IMR-90 (cell line): Measurements from ENCODE around the gene SLIT1. TPM values are rescaled to one million over a fixed set of nuclear protein-coding genes. Genes with fewer than 3 reads are reported as not detected.

Experiments
- ATAC-seq: fragments of 200-7000 bp; cut with Tn5 transposase; 2 replicates; pipeline ENCODE4 v1.9.1; 2020; ENCODE audit warnings: low read depth, mild to moderate bottlenecking, moderate library complexity
- BruUV-seq: library from RNA; stranded (reverse); fragments of 400-500 nt; replicated peaks from 2 replicates; lab custom pipeline; 2021; lab: Mats Ljungman, UMichigan
- CTCF ChIA-PET: fragments of 300-600 bp; formaldehyde crosslinking; extraction: SDS; loops from one replicate; lab custom pipeline; 2021; ENCODE audit warnings: antibody characterized with exemption; lab: Yijun Ruan, JAX
- POLR2A ChIA-PET: fragments of 300-600 bp; sonication (Branson Sonifier 250); formaldehyde crosslinking; loops from one replicate; lab custom pipeline; 2022; ENCODE audit warnings: antibody characterized with exemption; ENCODE audit not compliant: unreplicated experiment; lab: Charles Lee
- DNase-seq: peaks from one replicate; pipeline ENCODE4 v3.0.0; 2013
- H2AFZ ChIP-seq: replicated peaks from 2 replicates; pipeline ENCODE3; 2013; ENCODE audit warnings: low read length, mild to moderate bottlenecking; ENCODE audit not compliant: poor library complexity
- H2AK5ac ChIP-seq: 2 replicates; pipeline ENCODE4 v1.6.1; 2013; ENCODE audit warnings: low read depth, low read length, inconsistent platforms
- H2AK9ac ChIP-seq: replicated peaks from 2 replicates; pipeline ENCODE3; 2013; ENCODE audit warnings: mild to moderate bottlenecking, low read depth, low read length, moderate library complexity; ENCODE audit not compliant: poor library complexity
- H2BK120ac ChIP-seq: 2 replicates; pipeline ENCODE4 v1.6.1; 2013; ENCODE audit warnings: low read depth, low read length, inconsistent platforms
- H2BK15ac ChIP-seq: 3 replicates; pipeline ENCODE4 v1.6.1; 2013; ENCODE audit warnings: low read depth, low read length, inconsistent platforms
- H2BK20ac ChIP-seq: 2 replicates; pipeline ENCODE4 v1.6.1; 2013; ENCODE audit warnings: low read depth, mild to moderate bottlenecking, inconsistent platforms, low read length, moderate library complexity
- H2BK5ac ChIP-seq: 2 replicates; pipeline ENCODE4 v1.6.1; 2013; ENCODE audit warnings: mild to moderate bottlenecking, low read depth, low read length, inconsistent platforms; ENCODE audit not compliant: poor library complexity, severe bottlenecking
- H3K14ac ChIP-seq: replicated peaks from 2 replicates; pipeline ENCODE4 v1.6.1; 2013; ENCODE audit warnings: low read depth, low read length, inconsistent platforms
- H3K18ac ChIP-seq: 2 replicates; pipeline ENCODE4 v1.6.1; 2013; ENCODE audit warnings: low read depth, low read length, control low read depth
- H3K23ac ChIP-seq: 2 replicates; pipeline ENCODE4 v1.6.1; 2013; ENCODE audit warnings: low read depth, low read length, inconsistent platforms
- H3K27ac ChIP-seq: 2 replicates; pipeline ENCODE4 v1.5.1; 2013; ENCODE audit warnings: mild to moderate bottlenecking, control low read depth, low read length; ENCODE audit not compliant: insufficient read depth
- H3K27me3 ChIP-seq: 2 replicates; pipeline ENCODE4 v1.6.1; 2013; ENCODE audit warnings: low read length; ENCODE audit not compliant: control insufficient read depth, insufficient read depth
- H3K36me3 ChIP-seq: 2 replicates; pipeline ENCODE4 v1.6.1; 2013; ENCODE audit warnings: low read length, mixed read lengths; ENCODE audit not compliant: control insufficient read depth, insufficient read depth
- H3K4ac ChIP-seq: 2 replicates; pipeline ENCODE4 v1.6.1; 2013; ENCODE audit warnings: low read depth, low read length, inconsistent platforms
- H3K4me1 ChIP-seq: 2 replicates; pipeline ENCODE4 v1.6.1; 2013; ENCODE audit warnings: low read length, mixed read lengths; ENCODE audit not compliant: control insufficient read depth, insufficient read depth
- H3K4me2 ChIP-seq: 2 replicates; pipeline ENCODE4 v1.6.1; 2013; ENCODE audit warnings: low read depth, mild to moderate bottlenecking, control low read depth, low read length, moderate library complexity
- H3K4me3 ChIP-seq: 2 replicates; pipeline ENCODE4 v1.5.1; 2013; ENCODE audit warnings: low read depth, mild to moderate bottlenecking, control low read depth, low read length, moderate library complexity; ENCODE audit not compliant: insufficient read depth
- H3K56ac ChIP-seq: 2 replicates; pipeline ENCODE4 v1.6.1; 2013; ENCODE audit warnings: low read length, inconsistent platforms; ENCODE audit not compliant: insufficient read depth; ENCODE audit errors: extremely low read depth
- H3K79me1 ChIP-seq, 2 experiments: 2 replicates each; pipeline ENCODE4 v1.6.1; 2013; ENCODE audit warnings: low read length in 2 of 2, inconsistent platforms in 1 of 2, low read depth in 1 of 2
- H3K9ac ChIP-seq: 2 replicates; pipeline ENCODE4 v1.6.1; 2013; ENCODE audit warnings: low read depth, low read length, control low read depth
- H3K9me1 ChIP-seq: 2 replicates; pipeline ENCODE4 v1.6.1; 2013; ENCODE audit warnings: low read length, inconsistent platforms; ENCODE audit not compliant: insufficient read depth
- H3K9me3 ChIP-seq: 2 replicates; pipeline ENCODE4 v1.6.1; 2013; ENCODE audit warnings: low read length; ENCODE audit not compliant: control insufficient read depth, insufficient read depth
- H4K20me1 ChIP-seq: 2 replicates; pipeline ENCODE4 v1.6.1; 2013; ENCODE audit warnings: low read length, inconsistent platforms; ENCODE audit not compliant: insufficient read depth
- H4K5ac ChIP-seq: 2 replicates; pipeline ENCODE4 v1.6.1; 2013; ENCODE audit warnings: mild to moderate bottlenecking, low read depth, low read length, control low read depth
- H4K8ac ChIP-seq, 2 experiments: 2 replicates each; pipeline ENCODE4 v1.6.1; 2013; ENCODE audit warnings: low read depth in 2 of 2, low read length in 2 of 2, control low read depth in 1 of 2, inconsistent platforms in 1 of 2
- H4K91ac ChIP-seq: 2 replicates; pipeline ENCODE4 v1.6.1; 2013; ENCODE audit warnings: low read depth, low read length, inconsistent platforms; ENCODE audit not compliant: insufficient read depth
- CEBPB ChIP-seq: IDR thresholded peaks from 2 replicates; pipeline ENCODE4 v1.6.1; 2012; ENCODE audit warnings: low read depth, low read length, improper control_type of control experiment
- MAZ ChIP-seq: IDR thresholded peaks from 2 replicates; pipeline ENCODE4 v1.6.1; 2012; ENCODE audit warnings: low read depth, mild to moderate bottlenecking, low read length, improper control_type of control experiment, moderate library complexity, borderline replicate concordance
- MXI1 ChIP-seq: IDR thresholded peaks from 2 replicates; pipeline ENCODE4 v1.6.1; 2012; ENCODE audit warnings: low read depth, mild to moderate bottlenecking, low read length, moderate library complexity, borderline replicate concordance
- RAD21 ChIP-seq: IDR thresholded peaks from 2 replicates; pipeline ENCODE4 v1.6.1; 2012; ENCODE audit warnings: low read length, improper control_type of control experiment
- RCOR1 ChIP-seq: IDR thresholded peaks from 2 replicates; pipeline ENCODE4 v1.6.1; 2012; ENCODE audit warnings: mild to moderate bottlenecking, low read length, improper control_type of control experiment; ENCODE audit not compliant: insufficient replicate concordance
- USF2 ChIP-seq: fragments of 150-350 bp; IDR thresholded peaks from 2 replicates; pipeline ENCODE4 v1.6.1; 2017; ENCODE audit warnings: mild to moderate bottlenecking, antibody characterized with exemption, low read length, low read depth
- WGBS, 2 experiments: methylation state at CpG; one replicate each; pipeline versions ENCODE4 v1.1.5 to v1.1.7; 2013; ENCODE audit warnings: missing lambda C conversion rate in 2 of 2; ENCODE audit not compliant: insufficient read length in 1 of 2; ENCODE audit errors: extremely low coverage in 2 of 2; 5-methylcytosine and 5-hydroxymethylcytosine counted together
- dilution Hi-C: fragments of 300-500 bp; cut with HindIII; formaldehyde crosslinking; loops from one replicate; pipeline ENCODE4 v1.14.3; 2018; ENCODE audit warnings: low sequenced_read_pairs; ENCODE audit not compliant: unreplicated experiment
- in situ Hi-C: fragments of 300-500 bp; cut with MboI; formaldehyde crosslinking; loops from 3 replicates; pipeline ENCODE4 v1.14.3; 2019; ENCODE audit warnings: low sequenced_read_pairs, inconsistent platforms, mixed read lengths
- intact Hi-C: fragments of 100-400 bp; cut with micrococcal nuclease; formaldehyde crosslinking; loops from 2 replicates; pipeline ENCODE4 v1.10.0; 2022
- polyA plus RNA-seq, 3 experiments: library from polyadenylated mRNA; depleted of rRNA; stranded (reverse); fragments of >200 nt; gene quantifications; 2 replicates each; pipeline ENCODE4 v1.2.3, GENCODE V29; 2012; ENCODE audit warnings: low replicate concordance in 1 of 3
- total RNA-seq: library from RNA; depleted of rRNA; stranded (reverse); fragments of >200 nt; gene quantifications from 2 replicates; pipeline ENCODE4 v1.2.3, GENCODE V29; 2012

The SLIT1 gene
- total and polyA plus RNA-seq, 2 of the 4 experiments (the other 2 are of a cell fraction) = under 0.01 TPM

GRCh38 chr10:97134983-97135382 is 50.8 kb downstream of the SLIT1 start:
- H3K4me3 ChIP-seq = no peak overlapping the region
- H3K14ac ChIP-seq = no peak overlapping the region
- H3K9me1 ChIP-seq = no peaks in the 10 kb centered on the region
- ATAC-seq = no peak
- H3K4me2 ChIP-seq = no peak overlapping the region
- ChIA-PET CTCF (no interaction called here), POLR2A (no interaction called here)
- H3K56ac ChIP-seq = no peak overlapping the region
- H3K4me1 ChIP-seq = no peaks in the 10 kb centered on the region
- H3K27me3 ChIP-seq = peaks cover 47% of the 10 kb centered on the region
- no peak overlapping the region for H2BK20ac ChIP-seq
- H3K79me1 ChIP-seq = no peaks in the 10 kb centered on the region
- WGBS, 2 experiments = 65% methylated on average over 9 of the region's 15 CpGs; no CpG with 5 or more reads in 1 of the 2 experiments
- H2AK5ac ChIP-seq = no peak overlapping the region
- no peak overlapping the region for H2AK9ac ChIP-seq
- dilution Hi-C loops = no loop called here
- no peak overlapping the region for H2BK120ac ChIP-seq
- no peak for DNase-seq
- H3K9ac ChIP-seq = no peak overlapping the region
- no peak for TF ChIP-seq USF2
- TF ChIP-seq MAZ = no peak
- no peak for TF ChIP-seq MXI1
- no peak for TF ChIP-seq RCOR1
- no peak for TF ChIP-seq RAD21
- TF ChIP-seq CEBPB = no peak
- no peak overlapping the region for H3K18ac ChIP-seq
- no peak overlapping the region for H3K4ac ChIP-seq
- H3K36me3 ChIP-seq = no peaks in the 10 kb centered on the region
- no peak overlapping the region for H2BK5ac ChIP-seq
- intact Hi-C loops = no loop called here
- in situ Hi-C loops = no loop called here
- BruUV-seq = no TSS peak
- H4K91ac ChIP-seq = no peak overlapping the region
- H2AFZ ChIP-seq = no peak overlapping the region
- H4K5ac ChIP-seq = no peak overlapping the region
- H2BK15ac ChIP-seq = no peak overlapping the region
- no peaks in the 10 kb centered on the region for H4K20me1 ChIP-seq
- H3K9me3 ChIP-seq = no peaks in the 10 kb centered on the region
- no peak overlapping the region for H4K8ac ChIP-seq
- no peak overlapping the region for H3K23ac ChIP-seq
- no peak overlapping the region for H3K27ac ChIP-seq
